Measurements from ENCODE around the gene EXOC7. TPM values are rescaled to one million over a fixed set of nuclear protein-coding genes. Genes with fewer than 3 reads are reported as not detected.

EXOC7 gene, protein sequence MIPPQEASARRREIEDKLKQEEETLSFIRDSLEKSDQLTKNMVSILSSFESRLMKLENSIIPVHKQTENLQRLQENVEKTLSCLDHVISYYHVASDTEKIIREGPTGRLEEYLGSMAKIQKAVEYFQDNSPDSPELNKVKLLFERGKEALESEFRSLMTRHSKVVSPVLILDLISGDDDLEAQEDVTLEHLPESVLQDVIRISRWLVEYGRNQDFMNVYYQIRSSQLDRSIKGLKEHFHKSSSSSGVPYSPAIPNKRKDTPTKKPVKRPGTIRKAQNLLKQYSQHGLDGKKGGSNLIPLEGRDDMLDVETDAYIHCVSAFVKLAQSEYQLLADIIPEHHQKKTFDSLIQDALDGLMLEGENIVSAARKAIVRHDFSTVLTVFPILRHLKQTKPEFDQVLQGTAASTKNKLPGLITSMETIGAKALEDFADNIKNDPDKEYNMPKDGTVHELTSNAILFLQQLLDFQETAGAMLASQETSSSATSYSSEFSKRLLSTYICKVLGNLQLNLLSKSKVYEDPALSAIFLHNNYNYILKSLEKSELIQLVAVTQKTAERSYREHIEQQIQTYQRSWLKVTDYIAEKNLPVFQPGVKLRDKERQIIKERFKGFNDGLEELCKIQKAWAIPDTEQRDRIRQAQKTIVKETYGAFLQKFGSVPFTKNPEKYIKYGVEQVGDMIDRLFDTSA
- 60.6 to 75.5 TPM (median 70.4 TPM) in 5 replicates for total RNA-seq (2022; extraction: Qiagen RNA extraction; ENCODE audit: low read depth)

DNA sequence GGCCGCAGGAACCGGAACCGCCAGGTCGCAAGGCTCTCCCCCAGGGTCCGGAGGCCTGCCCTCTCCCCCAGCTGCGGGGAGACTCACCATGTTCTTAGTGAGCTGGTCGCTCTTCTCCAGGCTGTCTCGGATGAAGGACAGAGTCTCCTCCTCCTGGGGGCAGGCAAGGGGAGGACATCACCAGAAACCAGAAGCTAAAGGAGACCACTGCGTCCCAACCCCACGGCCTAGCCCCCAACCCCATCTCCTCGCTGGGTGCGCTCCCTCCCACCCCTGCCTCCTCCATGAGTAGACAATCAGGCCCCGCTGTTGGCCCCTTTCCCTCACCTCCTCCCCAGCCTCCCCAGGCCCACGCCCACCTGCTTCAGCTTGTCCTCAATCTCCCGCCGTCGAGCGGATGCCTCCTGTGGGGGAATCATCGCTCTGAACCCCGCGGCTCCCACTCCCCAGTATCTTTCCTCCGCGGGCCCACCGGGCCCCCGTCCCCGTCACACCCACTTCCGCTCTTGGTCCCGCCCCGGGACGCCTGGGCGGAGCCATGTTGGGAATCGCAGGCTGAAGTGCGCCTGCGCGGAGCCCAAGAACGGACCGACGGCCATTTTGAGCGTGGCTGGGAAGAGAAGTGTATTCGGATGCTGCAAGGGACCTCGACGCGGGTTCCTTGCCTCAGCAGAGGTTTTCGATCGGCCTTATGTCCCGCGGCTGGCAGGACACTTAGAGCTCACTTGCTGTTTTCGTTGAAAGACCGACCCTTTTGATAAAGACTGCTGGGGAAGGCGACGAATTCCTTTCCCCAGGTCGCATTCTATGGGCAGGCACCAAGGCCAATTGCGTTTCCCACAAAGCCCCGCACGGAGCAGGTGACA lies at the start of gene EXOC7:
Gene EXOC7 (minus strand): TSS at position 514 of the 866 bp plus-strand sequence. CDS start 95 bp downstream, at position 419.

GRCh38 chr17:76141212-76142038 lies 37.8 kb upstream of the EXOC7 start, which contains the start of gene FOXJ1:
TSS of gene FOXJ1 (minus strand) at chr17:76141245. CDS start at chr17:76140395, 850 bp downstream.

DNA sequence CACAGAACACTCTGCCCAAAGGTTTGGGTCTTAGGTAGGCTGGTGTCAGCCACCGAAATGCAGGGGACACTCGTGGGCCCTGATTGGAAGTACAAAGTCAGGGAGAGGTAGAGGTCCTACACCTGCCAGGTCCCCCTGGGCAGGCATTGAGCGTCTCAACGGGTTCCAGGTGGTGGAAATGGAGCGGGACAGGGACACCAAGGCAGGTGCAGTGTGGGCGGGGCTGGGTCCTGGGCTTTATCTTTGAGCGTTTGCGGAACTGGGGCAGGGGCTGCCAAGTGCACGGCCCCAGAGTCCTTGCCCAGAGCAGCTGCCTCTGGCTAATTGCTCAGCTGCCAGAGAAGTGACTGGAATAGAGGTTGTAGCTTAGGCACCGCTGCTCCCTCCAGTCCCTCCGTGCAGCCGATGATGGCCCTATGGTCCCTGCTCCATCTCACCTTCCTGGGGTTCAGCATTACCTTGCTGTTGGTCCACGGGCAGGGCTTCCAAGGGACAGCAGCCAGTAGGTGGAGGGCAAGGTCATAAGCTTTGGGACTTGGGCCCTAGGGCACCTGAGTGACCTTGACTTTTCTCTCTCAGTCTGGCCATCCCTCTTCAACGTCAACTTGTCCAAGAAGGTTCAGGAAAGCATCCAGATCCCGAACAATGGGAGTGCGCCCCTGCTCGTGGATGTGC lies 24.6 kb downstream of the EXOC7 start, which contains the start of gene ZACN:
Gene ZACN (plus strand): TSS at position 323 of the 675 bp plus-strand sequence. CDS start 83 bp downstream, at position 406.

GRCh38 chr17:76074390-76075363 lies 28.9 kb downstream of the EXOC7 start, which contains the start of gene GALR2:
TSS of gene GALR2 (plus strand) at chr17:76074781. CDS start at chr17:76074884, 103 bp downstream.

GRCh38 chr17:76072148-76072858 lies 31.3 kb downstream of the EXOC7 start, which contains the start of gene SRP68:
TSS of gene SRP68 (minus strand) at chr17:76072517. CDS start at chr17:76072491, 26 bp downstream.

Other genes with a start within 250 kb of the EXOC7 start
- 83.1 to 105 TPM (median 92.2 TPM) in 5 replicates for gene WBP2, start 248.5 kb downstream of the EXOC7 start, total RNA-seq (2022; extraction: Qiagen RNA extraction; ENCODE audit: low read depth)
- gene TRIM47, start 225.2 kb downstream of the EXOC7 start, total RNA-seq (2022; extraction: Qiagen RNA extraction; ENCODE audit: low read depth), result 138 to 179 TPM (median 144 TPM) in 5 replicates
- gene TRIM65, start 206.8 kb downstream of the EXOC7 start, total RNA-seq (2022; extraction: Qiagen RNA extraction; ENCODE audit: low read depth), result 32.2 to 45.2 TPM (median 37.3 TPM) in 5 replicates
- 95.6 to 134 TPM (median 122 TPM) in 5 replicates for gene MRPL38, start 198.9 kb downstream of the EXOC7 start, total RNA-seq (2022; extraction: Qiagen RNA extraction; ENCODE audit: low read depth)
- 4.5 to 9.4 TPM (median 8.6 TPM) in 5 replicates for gene FBF1, start 162.7 kb downstream of the EXOC7 start, total RNA-seq (2022; extraction: Qiagen RNA extraction; ENCODE audit: low read depth)
- gene ACOX1, start 124.6 kb downstream of the EXOC7 start, total RNA-seq (2022; extraction: Qiagen RNA extraction; ENCODE audit: low read depth), result 15.9 to 18.2 TPM (median 17.5 TPM) in 5 replicates
- 22.8 to 24.7 TPM (median 23.4 TPM) in 5 replicates for gene TEN1, start 124.5 kb downstream of the EXOC7 start, total RNA-seq (2022; extraction: Qiagen RNA extraction; ENCODE audit: low read depth)
- 3.3 to 6.0 TPM (median 5.5 TPM) in 5 replicates for gene CDK3, start 102.9 kb downstream of the EXOC7 start, total RNA-seq (2022; extraction: Qiagen RNA extraction; ENCODE audit: low read depth)
- gene EVPL, start 76.5 kb downstream of the EXOC7 start, total RNA-seq (2022; extraction: Qiagen RNA extraction; ENCODE audit: low read depth), result 11.9 to 17.9 TPM (median 14.9 TPM) in 5 replicates
- gene SRP68, start 31.3 kb downstream of the EXOC7 start, total RNA-seq (2022; extraction: Qiagen RNA extraction; ENCODE audit: low read depth), result 73.3 to 89.8 TPM (median 87.8 TPM) in 5 replicates
- 0.22 to 1.6 TPM (median 1.3 TPM) in 5 replicates for gene GALR2, start 29.0 kb downstream of the EXOC7 start, total RNA-seq (2022; extraction: Qiagen RNA extraction; ENCODE audit: low read depth)
- 0.16 to 0.58 TPM (median 0.28 TPM) in 5 replicates for gene ZACN, start 24.6 kb downstream of the EXOC7 start, total RNA-seq (2022; extraction: Qiagen RNA extraction; ENCODE audit: low read depth)
- gene FOXJ1, start 37.5 kb upstream of the EXOC7 start, total RNA-seq (2022; extraction: Qiagen RNA extraction; ENCODE audit: low read depth), result 0.24 to 0.42 TPM (median 0.35 TPM) in 5 replicates
- gene RNF157, start 136.7 kb upstream of the EXOC7 start, total RNA-seq (2022; extraction: Qiagen RNA extraction; ENCODE audit: low read depth), result 5.7 to 8.7 TPM (median 6.8 TPM) in 5 replicates
- gene UBALD2, start 161.6 kb upstream of the EXOC7 start, total RNA-seq (2022; extraction: Qiagen RNA extraction; ENCODE audit: low read depth), result 45.3 to 95.6 TPM (median 71.1 TPM) in 5 replicates
- 0.69 to 1.8 TPM (median 1.0 TPM) in 5 replicates for gene QRICH2, start 204.5 kb upstream of the EXOC7 start, total RNA-seq (2022; extraction: Qiagen RNA extraction; ENCODE audit: low read depth)

All from A549 treated with DMSO at 1 μM for 4 hours (cell line).